ENCODE measurements around the gene CYP19A1.
"Not testable (repeated sequence)": the region's sequence is repeated elsewhere in the genome, so short reads cannot be mapped to it uniquely, and the experiment has no call there.

Gene CYP19A1

GRCh38 chr15:51261113-51261512, 77.3 kb downstream of the CYP19A1 start:
- DNase-seq (ENCODE audit: low read depth, low spot score) = not testable (repeated sequence)

- no peak for DNase-seq (ENCODE audit: low read depth, low spot score)
These were observed 78.2 kb downstream of the CYP19A1 start for GRCh38 chr15:51260202-51260601.

- DNase-seq (ENCODE audit: low read depth, low spot score) = no peak
These were observed 82.9 kb downstream of the CYP19A1 start for GRCh38 chr15:51255533-51255932.

GRCh38 chr15:51253366-51253765, 85.0 kb downstream of the CYP19A1 start:
- DNase-seq (ENCODE audit: low read depth, low spot score) = no peak

- no peak for DNase-seq (ENCODE audit: low read depth, low spot score)
These were observed 85.7 kb downstream of the CYP19A1 start for GRCh38 chr15:51252671-51253070.

- no peak for DNase-seq (ENCODE audit: low read depth, low spot score)
These were observed 86.8 kb downstream of the CYP19A1 start for GRCh38 chr15:51251556-51251955.

GRCh38 chr15:51250217-51251011, 88.0 kb downstream of the CYP19A1 start:
- DNase-seq (ENCODE audit: low read depth, low spot score) = no peak

- no peak for DNase-seq (ENCODE audit: low read depth, low spot score)
These were observed 92.8 kb downstream of the CYP19A1 start for GRCh38 chr15:51245628-51246027.

GRCh38 chr15:51244423-51244869, 94.0 kb downstream of the CYP19A1 start:
- DNase-seq (ENCODE audit: low read depth, low spot score) = no peak

- no peak for DNase-seq (ENCODE audit: low read depth, low spot score)
These were observed 94.6 kb downstream of the CYP19A1 start for GRCh38 chr15:51243774-51244173.

- no peak for DNase-seq (ENCODE audit: low read depth, low spot score)
These were observed 98.3 kb downstream of the CYP19A1 start for GRCh38 chr15:51240066-51240465.

GRCh38 chr15:51237816-51238215, 100.6 kb downstream of the CYP19A1 start:
- no peak for DNase-seq (ENCODE audit: low read depth, low spot score)

GRCh38 chr15:51234176-51234927, 104.0 kb downstream of the CYP19A1 start:
- DNase-seq (ENCODE audit: low read depth, low spot score) = no peak

- DNase-seq (ENCODE audit: low read depth, low spot score) = no peak
These were observed 105.8 kb downstream of the CYP19A1 start for GRCh38 chr15:51232581-51232980.

GRCh38 chr15:51229907-51230330, 108.5 kb downstream of the CYP19A1 start:
- DNase-seq (ENCODE audit: low read depth, low spot score) = no peak

GRCh38 chr15:51227940-51228732, 110.3 kb downstream of the CYP19A1 start:
- no peak for DNase-seq (ENCODE audit: low read depth, low spot score)

- DNase-seq (ENCODE audit: low read depth, low spot score) = no peak
These were observed 111.7 kb downstream of the CYP19A1 start for GRCh38 chr15:51226576-51227210.

- no peak for DNase-seq (ENCODE audit: low read depth, low spot score)
These were observed 114.0 kb downstream of the CYP19A1 start for GRCh38 chr15:51224428-51224827.

GRCh38 chr15:51223771-51224229, 114.6 kb downstream of the CYP19A1 start:
- DNase-seq (ENCODE audit: low read depth, low spot score) = no peak

- no peak for DNase-seq (ENCODE audit: low read depth, low spot score)
These were observed 120.0 kb downstream of the CYP19A1 start for GRCh38 chr15:51218299-51218938.

- DNase-seq (ENCODE audit: low read depth, low spot score) = no peak
These were observed 125.5 kb downstream of the CYP19A1 start for GRCh38 chr15:51212909-51213308.
